ENCODE results near the gene MEMO1. TPM values are rescaled to one million over a fixed set of nuclear protein-coding genes. Genes with fewer than 3 reads are reported as not detected.

MEMO1 gene
- total RNA-seq, 1 experiment from 2014 or later: 66.0 TPM

DNA sequence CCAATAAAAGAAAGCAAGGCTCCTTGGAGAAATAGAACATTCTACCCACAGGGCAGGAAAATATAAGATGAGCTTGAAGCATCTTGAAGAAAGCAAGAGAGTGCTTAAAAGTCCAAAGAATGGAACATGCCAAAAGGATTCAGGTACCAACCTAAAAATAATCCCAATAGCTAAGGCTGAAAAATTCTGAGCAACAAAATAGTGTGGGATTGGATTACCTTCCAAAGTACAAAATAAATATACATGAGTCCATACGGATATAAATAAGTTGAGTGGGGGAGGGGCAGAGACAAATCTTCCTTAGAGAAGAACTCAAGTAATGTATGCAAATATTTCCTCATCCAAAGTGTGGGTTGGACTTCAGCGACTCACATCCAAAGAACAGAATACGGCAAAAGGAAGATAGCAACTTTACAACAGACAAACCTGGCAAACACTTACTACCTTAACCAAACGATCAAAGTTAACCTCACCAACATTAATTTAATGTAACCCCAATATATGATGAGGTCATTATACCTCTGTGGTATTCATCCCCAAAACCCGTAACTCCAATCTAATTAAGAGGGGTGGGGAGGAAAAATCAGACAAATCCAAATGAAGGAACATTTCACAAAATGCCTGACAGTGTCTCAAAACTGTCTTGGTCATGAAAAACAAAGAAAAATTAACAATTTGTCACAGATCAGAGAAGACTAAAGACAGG is 26.9 kb downstream of the MEMO1 start:
- intact Hi-C loops (cut with micrococcal nuclease; ENCODE audit: unreplicated experiment): no loop called here
- ChIA-PET CTCF (no interaction called here), POLR2A (ENCODE audit: low non-redundant PET) (no interaction called here)
- Histone ChIP-seq H3K9me3 (ENCODE audit: low read depth, low read length, poor library complexity, severe bottlenecking) (no peaks in the 10 kb centered on the region), H3K4me1 (ENCODE audit: insufficient read depth, low read length, poor library complexity, severe bottlenecking) (peaks cover 10% of the 10 kb centered on the region), H3K27me3 (replicated peaks; ENCODE audit: insufficient read depth, low read depth, low read length, poor library complexity) (no peaks in the 10 kb centered on the region), H3K4me3 (ENCODE audit: low read depth, low read length, poor library complexity, severe bottlenecking) (no peak overlapping the region), H3K36me3 (ENCODE audit: insufficient read depth, low read length, poor library complexity, severe bottlenecking) (no peaks in the 10 kb centered on the region), H3K27ac (ENCODE audit: low read depth, low read length, poor library complexity, severe bottlenecking) (no peak overlapping the region)
- DNase-seq (ENCODE audit: low spot score): peak; percentile 45
- TF ChIP-seq, protein P1, sequence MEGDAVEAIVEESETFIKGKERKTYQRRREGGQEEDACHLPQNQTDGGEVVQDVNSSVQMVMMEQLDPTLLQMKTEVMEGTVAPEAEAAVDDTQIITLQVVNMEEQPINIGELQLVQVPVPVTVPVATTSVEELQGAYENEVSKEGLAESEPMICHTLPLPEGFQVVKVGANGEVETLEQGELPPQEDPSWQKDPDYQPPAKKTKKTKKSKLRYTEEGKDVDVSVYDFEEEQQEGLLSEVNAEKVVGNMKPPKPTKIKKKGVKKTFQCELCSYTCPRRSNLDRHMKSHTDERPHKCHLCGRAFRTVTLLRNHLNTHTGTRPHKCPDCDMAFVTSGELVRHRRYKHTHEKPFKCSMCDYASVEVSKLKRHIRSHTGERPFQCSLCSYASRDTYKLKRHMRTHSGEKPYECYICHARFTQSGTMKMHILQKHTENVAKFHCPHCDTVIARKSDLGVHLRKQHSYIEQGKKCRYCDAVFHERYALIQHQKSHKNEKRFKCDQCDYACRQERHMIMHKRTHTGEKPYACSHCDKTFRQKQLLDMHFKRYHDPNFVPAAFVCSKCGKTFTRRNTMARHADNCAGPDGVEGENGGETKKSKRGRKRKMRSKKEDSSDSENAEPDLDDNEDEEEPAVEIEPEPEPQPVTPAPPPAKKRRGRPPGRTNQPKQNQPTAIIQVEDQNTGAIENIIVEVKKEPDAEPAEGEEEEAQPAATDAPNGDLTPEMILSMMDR (conservative IDR thresholded peaks at IDR 0.05; ENCODE audit: low read depth, low read length): no peak
- TF ChIP-seq EZH2 (IDR thresholded peaks at IDR 0.05; ENCODE audit: borderline replicate concordance, low read depth, low read length, poor library complexity, severe bottlenecking): no peak
- BruUV-seq (replicated peaks): no TSS peak

DNA sequence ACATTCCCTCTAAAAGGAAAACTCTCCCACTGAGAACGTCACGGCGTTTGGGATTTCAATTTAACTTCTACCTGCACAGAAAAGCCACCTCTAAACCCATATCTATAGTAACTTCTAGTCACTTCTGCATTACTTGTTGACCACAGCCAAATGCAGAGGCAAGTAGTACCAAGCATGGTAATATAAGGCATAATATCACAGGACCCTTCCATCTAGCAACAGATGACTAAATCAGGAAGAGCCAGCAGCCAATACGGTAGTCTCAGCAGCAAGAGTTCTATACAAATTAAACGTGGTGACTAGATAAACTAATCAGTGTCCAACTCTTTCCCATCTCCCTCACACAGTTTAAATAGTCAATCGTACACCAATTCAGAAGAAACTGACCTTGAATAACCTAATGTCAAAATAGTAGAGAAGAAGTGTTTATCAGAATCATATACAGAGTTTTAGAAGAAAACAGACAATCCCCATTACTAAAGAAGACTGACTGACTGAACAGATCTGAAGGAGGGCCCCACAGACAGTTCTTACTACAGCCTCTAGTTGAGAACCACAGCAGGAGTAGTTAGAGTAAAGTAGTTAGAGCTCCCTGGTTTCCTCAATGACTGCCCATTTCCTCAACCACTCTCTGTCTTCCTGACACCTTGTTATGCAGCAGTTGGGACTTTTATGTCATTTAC is 30.0 kb downstream of the MEMO1 start:
- Histone ChIP-seq H3K4me1 (ENCODE audit: insufficient read depth, low read length, poor library complexity, severe bottlenecking) (peaks cover 10% of the 10 kb centered on the region), H3K27ac (ENCODE audit: low read depth, low read length, poor library complexity, severe bottlenecking) (no peak overlapping the region), H3K9me3 (ENCODE audit: low read depth, low read length, poor library complexity, severe bottlenecking) (no peaks in the 10 kb centered on the region), H3K4me3 (ENCODE audit: low read depth, low read length, poor library complexity, severe bottlenecking) (no peak overlapping the region), H3K27me3 (replicated peaks; ENCODE audit: insufficient read depth, low read depth, low read length, poor library complexity) (no peaks in the 10 kb centered on the region), H3K36me3 (ENCODE audit: insufficient read depth, low read length, poor library complexity, severe bottlenecking) (no peaks in the 10 kb centered on the region)
- peak; percentile 23 for DNase-seq (ENCODE audit: low spot score)
- ChIA-PET POLR2A (ENCODE audit: low non-redundant PET) (no interaction called here), CTCF (no interaction called here)
- intact Hi-C loops (cut with micrococcal nuclease; ENCODE audit: unreplicated experiment): no loop called here
- BruUV-seq (replicated peaks): no TSS peak
- TF ChIP-seq, protein P1 (conservative IDR thresholded peaks at IDR 0.05; ENCODE audit: low read depth, low read length): no peak
- no peak for TF ChIP-seq EZH2 (IDR thresholded peaks at IDR 0.05; ENCODE audit: borderline replicate concordance, low read depth, low read length, poor library complexity, severe bottlenecking)

DNA sequence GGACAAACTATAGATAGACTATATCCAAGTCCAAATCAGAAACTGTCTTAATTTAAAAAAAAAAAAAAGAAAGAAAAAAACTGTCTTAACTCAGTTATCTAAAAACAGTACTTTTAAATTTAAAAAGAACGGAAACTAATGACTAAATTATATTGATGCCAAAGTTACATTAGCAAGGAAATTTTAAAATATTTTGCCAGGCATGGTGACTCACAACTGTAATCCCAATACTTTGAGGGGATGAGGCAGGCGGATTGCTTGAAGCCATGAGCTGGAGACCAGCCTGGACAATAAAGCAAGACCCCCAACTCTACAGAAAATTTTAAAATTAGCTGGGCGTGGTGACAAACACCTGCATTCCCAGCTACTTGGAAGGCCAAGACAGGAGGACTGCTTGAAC is 30.9 kb downstream of the MEMO1 start:
- ChIA-PET POLR2A (ENCODE audit: low non-redundant PET) (no interaction called here), CTCF (no interaction called here)
- peaks cover 10% of the 10 kb centered on the region for H3K4me1 ChIP-seq (ENCODE audit: insufficient read depth, low read length, poor library complexity, severe bottlenecking)
- intact Hi-C loops (cut with micrococcal nuclease; ENCODE audit: unreplicated experiment): no loop called here
- no peak overlapping the region for H3K4me3 ChIP-seq (ENCODE audit: low read depth, low read length, poor library complexity, severe bottlenecking)
- H3K9me3 ChIP-seq (ENCODE audit: low read depth, low read length, poor library complexity, severe bottlenecking): no peaks in the 10 kb centered on the region
- H3K27ac ChIP-seq (ENCODE audit: low read depth, low read length, poor library complexity, severe bottlenecking): no peak overlapping the region
- DNase-seq (ENCODE audit: low spot score): no peak
- TF ChIP-seq EZH2 (IDR thresholded peaks at IDR 0.05; ENCODE audit: borderline replicate concordance, low read depth, low read length, poor library complexity, severe bottlenecking): no peak
- TF ChIP-seq, protein P1 (conservative IDR thresholded peaks at IDR 0.05; ENCODE audit: low read depth, low read length): no peak
- no peaks in the 10 kb centered on the region for H3K27me3 ChIP-seq (replicated peaks; ENCODE audit: insufficient read depth, low read depth, low read length, poor library complexity)
- BruUV-seq (replicated peaks): no TSS peak
- H3K36me3 ChIP-seq (ENCODE audit: insufficient read depth, low read length, poor library complexity, severe bottlenecking): no peaks in the 10 kb centered on the region
